CD1c-positive myeloid dendritic cell (primary cell): ENCODE data around the gene CFAP90.

ENCODE experiments used
- DNase-seq: peaks from one replicate; pipeline ENCODE4 v3.0.0-alpha.2; 2016; ENCODE audit errors: extremely low spot score

CFAP90 gene, protein sequence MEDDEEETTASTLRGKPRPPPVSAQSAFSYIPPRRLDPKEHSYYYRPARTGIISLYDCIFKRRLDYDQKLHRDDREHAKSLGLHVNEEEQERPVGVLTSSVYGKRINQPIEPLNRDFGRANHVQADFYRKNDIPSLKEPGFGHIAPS

DNA sequence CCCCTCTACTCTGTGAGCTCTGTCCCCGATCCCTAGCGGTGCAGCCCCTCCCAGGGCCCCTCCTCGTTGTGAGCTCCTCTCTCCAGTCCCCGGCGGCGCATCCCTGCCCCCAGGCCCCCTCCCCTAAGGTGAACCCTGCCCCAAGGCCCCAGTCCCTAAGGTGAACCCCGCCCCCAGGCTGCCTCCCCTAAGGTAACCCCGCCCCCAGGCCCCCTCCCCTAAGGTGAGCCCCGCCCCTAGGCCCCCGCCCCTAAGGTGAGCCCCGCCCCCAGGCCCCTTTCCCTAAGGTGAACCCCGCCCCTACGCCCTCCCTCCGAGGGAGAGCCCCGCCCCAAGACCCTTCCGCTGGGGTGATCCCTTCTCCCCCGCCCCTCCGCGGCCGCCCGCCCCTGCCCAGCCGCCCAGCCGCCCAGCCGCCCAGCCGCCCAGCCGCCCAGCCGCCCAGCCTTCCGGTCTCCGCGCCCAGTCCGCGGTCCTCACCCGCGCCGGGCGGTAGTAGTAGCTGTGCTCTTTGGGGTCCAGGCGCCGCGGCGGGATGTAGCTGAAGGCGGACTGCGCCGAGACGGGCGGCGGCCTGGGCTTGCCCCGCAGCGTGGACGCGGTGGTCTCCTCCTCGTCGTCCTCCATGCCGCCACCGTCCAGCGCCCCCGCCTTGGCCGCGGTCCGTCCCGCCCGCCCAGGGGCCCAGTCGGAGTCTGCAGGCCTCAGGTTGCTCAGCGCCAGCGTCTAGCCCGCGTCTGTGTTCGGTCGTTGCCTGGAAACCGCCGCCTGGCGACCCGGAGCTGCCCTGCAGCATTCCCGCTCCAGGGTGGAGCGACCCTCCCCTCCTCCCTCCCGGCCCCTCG, at the start of gene CFAP90:
TSS of gene CFAP90 (minus strand) at position 739 of the 845 bp plus-strand sequence. CDS start at position 627, 112 bp downstream.
- DNase-seq: no peak

DNA sequence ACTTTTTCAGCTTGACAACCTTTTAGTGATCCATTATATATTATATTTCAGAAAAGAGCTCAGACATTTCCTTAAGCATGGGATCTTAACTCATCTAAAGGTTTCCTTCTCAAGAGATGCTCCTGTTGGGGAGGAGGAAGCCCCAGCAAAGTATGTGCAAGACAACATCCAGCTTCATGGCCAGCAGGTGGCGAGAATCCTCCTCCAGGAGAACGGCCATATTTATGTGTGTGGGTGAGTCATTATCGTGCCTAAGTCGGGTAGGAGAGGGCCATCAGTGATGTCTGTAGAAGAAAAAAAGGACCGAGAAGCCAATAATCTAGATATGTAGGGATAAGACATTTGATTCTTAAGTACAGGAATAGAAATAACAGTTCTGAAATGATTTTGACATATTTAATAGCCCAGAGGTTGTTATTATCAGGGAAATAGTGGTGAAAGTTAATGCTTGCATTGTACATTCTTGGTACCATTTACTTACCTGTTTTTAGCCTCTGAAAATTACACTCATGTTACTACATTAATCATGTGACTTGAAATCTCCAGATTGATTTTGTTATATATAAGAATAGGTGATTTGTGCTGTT, 46.2 kb upstream of the CFAP90 start:
- peak; percentile 26 for DNase-seq

DNA sequence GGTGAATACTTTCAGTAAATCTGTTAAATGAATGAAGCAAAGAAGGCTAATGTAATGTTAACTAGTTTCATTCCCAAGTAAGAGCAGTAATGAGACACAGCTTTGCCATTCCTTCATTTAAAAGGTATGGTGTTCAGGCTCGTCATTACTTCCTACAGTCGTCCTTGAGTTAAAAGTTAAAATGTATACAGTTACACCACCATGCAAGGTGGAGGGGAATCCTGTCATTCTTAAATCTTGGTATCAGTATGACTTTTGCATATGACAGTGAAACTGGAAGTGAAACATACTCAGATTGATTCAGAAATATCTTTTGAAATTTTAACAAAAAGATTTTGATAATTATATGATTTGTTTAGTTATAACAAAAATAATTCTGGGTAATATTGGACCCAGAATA, 43.9 kb upstream of the CFAP90 start:
- no peak for DNase-seq

DNA sequence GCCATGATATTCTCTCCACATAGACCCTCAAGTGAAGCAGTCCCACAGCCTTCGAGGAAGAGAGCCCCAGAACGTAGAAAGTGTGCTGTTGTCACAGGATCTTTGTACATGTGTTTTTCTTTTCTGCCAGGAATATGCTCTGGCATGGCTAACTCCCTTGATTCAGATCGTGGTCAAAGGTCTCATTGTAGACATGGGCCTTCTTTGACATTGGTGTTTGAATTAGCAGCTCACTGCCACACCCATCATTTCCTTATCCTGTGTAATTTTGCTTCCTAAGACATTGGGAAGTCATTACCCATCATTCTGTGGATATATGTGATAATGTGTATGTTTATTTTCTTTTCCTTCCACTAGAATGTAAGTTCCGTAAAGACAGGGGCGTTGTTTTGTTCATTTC, 43.5 kb upstream of the CFAP90 start:
- DNase-seq: no peak

DNA sequence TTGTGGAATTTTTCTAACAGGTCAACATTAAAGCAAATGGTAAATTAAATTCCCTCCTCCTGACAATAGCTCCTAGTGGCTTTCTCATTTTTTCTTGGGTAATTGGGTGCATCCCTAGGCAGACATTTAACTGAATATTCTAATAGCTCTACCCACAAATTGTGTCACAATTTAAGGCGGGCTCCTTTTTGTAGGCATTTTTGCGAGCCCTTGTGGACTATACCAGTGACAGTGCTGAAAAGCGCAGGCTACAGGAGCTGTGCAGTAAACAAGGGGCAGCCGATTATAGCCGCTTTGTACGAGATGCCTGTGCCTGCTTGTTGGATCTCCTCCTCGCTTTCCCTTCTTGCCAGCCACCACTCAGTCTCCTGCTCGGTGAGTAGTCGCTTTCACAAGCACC, 38.0 kb upstream of the CFAP90 start:
- DNase-seq: no peak

DNA sequence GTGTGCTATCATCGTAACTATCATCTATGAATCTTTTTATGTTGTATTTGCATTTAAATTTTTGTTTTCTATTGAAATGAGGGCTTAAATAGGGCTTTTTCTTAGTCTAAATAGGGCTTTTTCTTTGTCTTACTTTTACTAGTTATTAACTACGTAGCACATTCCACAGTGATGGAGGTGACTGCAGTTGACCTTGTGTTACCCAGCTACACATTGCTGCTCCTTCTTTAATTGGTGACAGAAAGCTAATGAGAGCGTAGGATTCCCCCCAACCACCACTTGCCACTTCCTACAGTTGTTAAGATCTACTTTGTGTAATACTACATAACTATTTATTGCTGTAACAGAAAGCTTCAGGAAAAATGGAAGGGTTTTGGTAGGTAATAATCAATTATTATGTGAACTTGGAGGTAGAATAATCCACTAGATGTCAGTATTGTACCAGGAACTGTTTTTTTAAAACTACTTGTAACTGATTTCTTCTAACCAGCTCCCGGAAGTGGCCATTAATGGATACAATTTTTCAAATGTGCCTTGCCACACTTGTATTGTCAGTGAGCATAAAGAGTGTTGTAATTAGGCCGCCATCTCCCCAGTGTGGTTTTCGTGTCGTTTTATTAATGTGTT, 36.0 kb upstream of the CFAP90 start:
- DNase-seq: peak; percentile 38

DNA sequence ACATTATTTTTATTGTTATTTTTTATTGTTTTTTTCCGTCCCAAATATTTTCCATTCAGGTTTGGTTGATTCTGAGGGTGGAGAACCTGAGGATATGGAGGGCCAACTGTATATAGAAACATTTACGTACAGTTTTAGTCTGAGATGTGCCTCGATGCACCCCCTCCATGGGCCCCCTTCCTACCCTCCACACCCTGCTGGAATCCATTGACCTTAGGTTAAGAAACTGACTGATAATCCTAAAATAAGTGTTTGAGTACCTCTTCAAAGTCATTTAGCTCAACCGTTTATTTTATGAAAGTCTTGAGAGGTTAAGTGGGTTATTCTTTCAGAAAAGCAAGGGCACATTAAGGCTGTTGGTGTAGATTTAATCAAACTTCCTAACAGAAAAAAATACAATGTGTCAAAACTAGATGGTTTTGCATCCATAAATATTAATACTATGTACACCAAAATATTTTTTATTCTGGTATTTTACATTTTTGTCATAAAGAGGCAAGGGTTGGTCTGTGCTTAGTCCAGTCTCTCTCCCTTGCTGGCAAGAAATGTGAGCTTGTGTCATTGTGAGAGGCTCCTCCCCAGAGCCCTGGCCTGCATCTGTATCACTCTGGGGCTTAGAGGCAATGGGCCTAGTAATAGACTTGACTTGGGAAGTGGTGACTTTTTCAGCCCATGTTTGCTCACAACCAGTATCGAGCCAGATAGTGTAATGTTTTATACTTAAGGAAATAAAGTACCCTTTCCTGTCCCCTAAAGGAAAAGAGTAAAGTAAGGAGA, 33.7 kb upstream of the CFAP90 start:
- DNase-seq: no peak

DNA sequence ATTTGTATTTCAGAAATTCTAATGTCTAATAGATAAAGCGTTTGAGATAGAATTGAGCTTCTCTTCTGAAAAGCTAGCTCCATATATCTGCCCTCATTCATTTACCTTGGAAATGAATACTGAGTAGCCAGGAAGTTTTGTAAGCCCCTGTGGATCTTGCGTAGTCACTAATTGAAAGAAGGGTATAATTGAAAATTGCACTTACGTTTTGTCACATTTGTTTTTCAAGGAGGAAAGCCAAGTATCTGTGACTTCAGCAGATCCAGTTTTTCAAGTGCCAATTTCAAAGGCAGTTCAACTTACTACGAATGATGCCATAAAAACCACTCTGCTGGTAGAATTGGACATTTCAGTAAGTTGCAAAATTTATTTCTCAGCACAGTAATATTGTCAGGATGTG, 32.0 kb upstream of the CFAP90 start:
- DNase-seq: no peak

DNA sequence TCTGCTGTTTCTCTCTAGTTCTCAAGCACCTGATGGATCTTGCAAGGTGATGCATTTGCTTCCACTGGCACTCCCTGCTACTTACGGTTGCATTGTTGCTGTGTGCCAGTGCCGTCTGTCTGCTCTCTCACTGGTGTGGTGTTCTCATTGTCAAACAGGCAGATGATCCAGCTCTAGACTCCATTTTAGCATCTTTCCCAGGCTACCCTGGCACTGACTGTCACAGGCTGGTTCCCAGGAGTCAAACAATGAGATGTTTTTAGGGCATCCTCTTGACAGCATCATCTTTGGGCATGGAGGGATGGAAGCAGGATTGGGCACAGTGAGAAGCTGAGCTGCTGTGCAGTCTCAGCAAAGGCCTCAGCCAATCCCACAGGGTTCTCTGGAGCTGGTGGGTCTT, 30.9 kb upstream of the CFAP90 start:
- DNase-seq: no peak

DNA sequence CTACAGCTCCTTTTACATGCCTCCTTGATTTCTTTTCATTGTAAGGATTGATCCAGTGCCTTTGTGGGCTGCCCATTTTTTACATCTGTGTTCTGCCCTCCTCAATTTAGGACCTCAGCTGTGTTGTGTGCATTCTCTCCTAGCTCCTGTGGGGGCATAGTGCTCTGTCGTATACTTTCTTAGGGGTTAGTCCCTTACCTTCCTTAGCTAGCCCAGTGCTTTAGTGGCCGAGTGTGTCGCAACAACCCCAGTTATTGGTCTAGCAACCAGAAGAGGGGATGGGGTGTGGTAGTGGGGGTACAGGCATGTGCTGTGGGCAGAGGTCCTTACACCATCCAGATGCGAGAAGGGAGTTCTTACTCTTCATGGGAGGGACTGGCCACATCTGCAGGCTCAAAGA, 30.2 kb upstream of the CFAP90 start:
- no peak for DNase-seq

DNA sequence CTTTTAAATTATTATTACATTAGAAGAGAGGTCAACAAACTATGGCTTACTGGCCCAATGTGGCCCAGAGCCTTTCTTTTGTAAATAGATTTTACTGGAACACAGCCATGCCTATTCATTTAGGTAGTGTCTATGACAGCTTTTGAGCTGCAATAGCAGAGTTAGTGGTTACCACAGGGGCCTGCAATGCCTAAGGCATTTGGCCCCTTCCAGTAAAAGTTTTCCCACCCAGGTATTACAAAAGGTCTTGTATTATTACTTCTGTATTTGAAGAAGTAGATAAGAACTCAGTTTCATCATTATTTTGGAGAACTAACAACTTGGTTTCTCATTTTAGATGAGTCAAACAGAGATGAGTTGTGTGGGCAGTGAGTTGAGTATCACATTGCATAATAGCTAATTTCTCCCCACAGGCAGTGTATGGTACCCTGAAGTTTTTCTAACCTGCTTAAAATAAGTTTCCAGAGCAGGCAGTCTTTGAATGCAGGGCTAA, 27.5 kb upstream of the CFAP90 start:
- peak; percentile 94 for DNase-seq

DNA sequence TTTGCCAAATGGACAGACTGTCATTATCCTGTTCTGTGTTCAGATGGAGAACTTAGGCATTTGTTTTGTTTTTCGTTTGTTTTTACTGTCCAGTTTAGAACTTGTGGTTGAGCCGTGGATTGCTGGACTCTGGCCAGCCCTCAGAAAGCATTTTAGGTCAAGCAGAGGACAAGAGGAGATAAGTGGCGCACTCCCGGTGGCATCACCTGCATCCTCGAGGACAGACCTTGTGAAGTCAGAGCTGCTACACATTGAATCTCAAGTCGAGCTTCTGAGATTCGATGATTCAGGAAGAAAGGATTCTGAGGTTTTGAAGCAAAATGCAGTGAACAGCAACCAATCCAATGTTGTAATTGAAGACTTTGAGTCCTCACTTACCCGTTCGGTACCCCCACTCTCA, 26.9 kb upstream of the CFAP90 start:
- DNase-seq: no peak

DNA sequence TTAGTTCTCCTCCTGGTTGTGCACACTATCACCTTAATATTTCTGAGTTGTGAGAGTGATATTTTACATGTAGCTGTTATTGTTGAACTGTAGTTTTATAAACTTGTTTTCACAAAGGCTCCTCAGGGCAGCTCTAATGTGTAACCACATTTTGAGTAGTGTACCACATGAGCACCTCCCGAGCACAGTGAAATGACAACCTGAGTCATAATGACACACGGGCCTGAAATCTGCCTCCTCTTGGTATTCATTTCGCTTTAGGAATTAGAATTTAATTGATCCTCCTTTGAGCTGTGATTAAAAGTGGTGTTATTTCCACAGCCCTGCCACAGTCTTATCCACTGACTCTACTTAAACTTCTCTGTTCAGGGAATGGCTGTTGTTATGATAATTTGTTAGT, 25.9 kb upstream of the CFAP90 start:
- DNase-seq: no peak

DNA sequence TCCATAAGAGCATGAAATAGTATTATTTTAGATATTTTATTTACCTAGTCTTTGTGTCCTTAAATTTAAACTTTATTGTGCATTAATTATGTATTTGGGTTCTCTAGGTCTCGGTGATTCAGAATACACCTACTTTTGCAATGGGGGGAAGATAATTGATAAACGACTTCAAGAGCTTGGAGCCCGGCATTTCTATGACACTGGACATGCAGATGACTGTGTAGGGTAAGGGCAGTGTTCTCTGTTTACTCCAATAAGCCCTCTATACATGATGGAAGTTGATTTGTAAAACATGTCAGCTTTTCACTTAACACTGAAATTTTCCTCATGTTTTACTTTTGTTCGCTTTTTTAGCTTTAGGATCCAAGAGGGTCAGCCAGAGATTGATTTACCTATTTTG, 24.2 kb upstream of the CFAP90 start:
- DNase-seq: no peak

DNA sequence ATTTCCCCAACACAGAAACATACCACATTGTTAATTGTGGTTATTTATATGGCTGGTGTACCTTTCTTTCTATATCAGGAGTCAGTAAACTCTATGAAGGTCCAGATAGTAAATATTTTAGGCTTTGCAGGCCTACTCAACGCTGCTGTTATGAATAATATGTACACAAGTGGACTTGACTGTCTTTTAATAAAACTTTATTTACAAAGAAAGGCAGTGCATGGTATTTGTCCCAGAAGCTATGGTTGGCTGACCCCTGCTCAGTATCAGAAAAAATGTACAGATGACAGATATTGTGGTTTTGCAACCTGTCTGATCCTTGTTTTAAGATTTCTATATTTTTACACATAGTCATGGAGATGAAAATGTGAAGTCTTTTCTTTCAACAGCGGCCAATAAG, 23.7 kb upstream of the CFAP90 start:
- DNase-seq: no peak

DNA sequence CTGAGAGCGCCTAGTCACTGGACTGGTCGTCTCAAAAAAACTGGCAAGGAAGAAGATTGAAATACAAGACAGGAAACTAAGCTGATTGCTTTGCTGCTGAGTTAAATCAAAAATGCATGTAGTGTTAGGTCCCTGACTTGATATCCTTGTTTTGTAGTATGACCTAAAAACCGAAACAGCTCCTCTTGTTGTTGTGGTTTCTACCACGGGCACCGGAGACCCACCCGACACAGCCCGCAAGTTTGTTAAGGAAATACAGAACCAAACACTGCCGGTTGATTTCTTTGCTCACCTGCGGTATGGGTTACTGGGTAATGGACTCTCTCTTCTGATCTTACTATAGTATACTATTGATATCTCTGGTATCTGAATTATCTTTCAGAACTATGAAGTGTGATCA, 22.3 kb upstream of the CFAP90 start:
- no peak for DNase-seq

DNA sequence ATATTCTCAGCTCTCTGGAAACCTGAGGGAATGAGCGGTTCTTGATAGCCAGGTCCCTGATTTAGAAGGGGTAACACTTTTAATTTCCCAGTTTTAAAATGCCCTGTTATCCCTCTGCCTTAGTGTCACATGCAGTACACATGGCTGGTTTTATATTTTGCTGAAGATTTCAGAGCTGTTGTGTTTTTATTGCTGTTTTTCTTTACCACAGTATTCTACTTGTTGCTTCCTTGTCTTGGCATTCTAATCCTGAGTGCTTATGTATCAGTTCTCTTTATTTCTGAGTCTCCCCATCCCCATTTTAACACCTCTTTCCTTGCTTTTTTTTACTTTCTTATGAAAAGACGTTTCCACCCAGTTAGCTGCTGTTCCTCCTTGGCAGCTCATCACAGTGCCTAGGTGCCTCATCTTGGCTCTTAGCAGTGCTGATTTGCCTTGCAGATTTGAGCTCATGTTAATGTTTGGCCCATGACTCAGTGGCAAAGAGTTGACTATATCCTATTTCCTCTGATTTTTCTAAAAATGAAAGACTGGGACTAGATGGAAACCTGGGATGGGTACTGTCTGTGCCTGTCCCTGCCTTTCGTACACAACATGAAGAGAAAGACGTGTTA, 21.7 kb upstream of the CFAP90 start:
- no peak for DNase-seq

DNA sequence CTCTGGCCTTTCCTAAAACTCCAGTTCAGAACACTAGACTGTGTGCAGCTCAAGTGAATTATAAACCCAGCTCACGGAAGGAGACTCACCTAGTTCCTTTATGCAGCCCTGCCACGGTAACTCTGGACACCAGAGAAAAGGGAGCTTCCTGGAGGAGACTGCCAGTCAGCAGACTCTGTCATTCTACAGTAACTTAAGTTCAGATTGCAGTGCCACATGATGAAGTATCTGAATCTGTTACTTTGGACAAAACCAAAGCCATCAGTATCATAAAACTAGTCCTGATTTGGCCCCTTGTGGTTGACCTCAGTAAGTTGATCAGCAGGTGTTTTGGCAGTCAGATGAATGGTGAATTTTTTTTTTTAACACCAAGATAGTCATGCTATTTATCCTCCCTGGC, 20.7 kb upstream of the CFAP90 start:
- DNase-seq: no peak

DNA sequence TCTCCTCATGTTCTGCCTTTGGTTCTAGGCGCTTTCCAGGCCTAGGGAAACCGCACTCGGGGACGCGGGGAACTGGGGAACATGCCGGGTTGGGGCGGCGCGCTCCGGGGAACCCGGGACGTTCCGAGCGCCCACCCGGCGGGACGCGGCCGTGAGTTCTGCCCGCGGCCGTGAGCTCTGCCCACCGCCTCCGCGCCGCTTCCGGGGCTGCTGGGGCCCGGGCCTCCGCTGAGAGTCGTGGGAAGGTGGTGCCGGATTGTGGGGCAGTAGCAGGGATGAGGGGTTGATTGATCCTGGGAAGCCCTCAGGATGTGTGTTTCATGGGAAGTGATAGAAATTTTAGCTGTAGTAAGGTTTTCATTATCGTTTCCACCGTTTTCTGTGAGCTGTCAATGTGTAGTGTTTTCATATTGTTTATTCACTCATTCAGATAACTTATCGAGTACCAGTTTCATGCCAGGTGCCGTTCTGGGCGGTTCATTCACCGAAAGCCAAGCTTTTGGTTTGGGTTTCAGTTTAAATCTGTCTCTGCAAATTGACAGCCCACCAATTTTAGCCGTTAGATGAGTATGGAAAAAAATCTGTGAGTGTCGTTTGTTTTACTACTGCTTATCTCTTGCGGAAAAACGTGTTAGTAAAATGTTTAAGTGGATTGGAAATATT, 18.7 kb upstream of the CFAP90 start:
- peak; percentile 70 for DNase-seq

DNA sequence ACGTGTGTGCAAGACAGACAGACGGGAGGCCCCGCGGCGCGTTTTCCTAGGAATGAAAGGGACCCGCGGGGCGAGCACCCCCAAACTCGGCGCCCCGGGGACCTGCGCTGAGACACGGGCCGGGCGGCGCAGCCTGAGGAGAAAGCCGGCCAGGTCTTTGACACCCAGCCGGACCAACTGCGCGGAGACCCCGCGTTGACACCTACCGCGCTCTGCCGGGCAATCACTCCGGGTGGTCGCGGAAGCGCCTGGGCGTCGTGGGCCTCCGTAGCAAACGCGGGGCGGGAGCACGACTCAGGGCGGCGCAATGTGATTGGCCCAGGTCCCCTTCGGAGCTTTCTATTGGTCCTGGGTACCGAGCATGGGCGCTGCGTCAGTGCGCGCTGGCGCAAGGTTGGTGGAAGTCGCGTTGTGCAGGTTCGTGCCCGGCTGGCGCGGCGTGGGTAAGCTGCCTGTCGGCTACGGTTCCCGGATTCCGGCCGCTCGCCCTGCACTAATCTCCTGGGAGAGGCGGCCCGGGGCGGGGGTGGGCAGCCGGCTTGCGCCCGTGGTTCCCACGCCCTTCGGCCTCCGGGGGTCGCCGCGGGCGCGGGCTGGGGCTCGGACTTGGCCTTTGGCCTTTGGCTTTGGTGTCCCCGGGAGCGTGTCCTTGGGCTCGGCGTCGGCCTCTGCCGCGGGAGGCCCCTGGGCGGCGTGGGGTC, 18.0 kb upstream of the CFAP90 start, which contains the start of the genes FASTKD3 and MTRR:
TSS of gene FASTKD3 (minus strand) at position 259 of the 701 bp plus-strand sequence. CDS start 948 bp downstream, outside the sequence.
TSS of gene MTRR (plus strand) at position 376 of the 701 bp plus-strand sequence. CDS start 1,647 bp downstream, outside the sequence.
- peak; percentile 97 for DNase-seq
